Hepatocyte (in vitro differentiated cells): ENCODE data around the gene GAB1. TPM values are rescaled to one million over a fixed set of nuclear protein-coding genes. Genes with fewer than 3 reads are reported as not detected.

ENCODE experiments used
- DNase-seq: peaks from one replicate; pipeline ENCODE4 v3.0.0-alpha.2; 2016; ENCODE audit warnings: low spot score
- H2AFZ ChIP-seq: fragments of 200-600 bp; sonication (generic); 2 replicates; pipeline ENCODE4 v1.6.0; 2016; ENCODE audit warnings: antibody characterized with exemption, mild to moderate bottlenecking
- H3K27ac ChIP-seq: fragments of 200-600 bp; sonication (generic); 2 replicates; pipeline ENCODE4 v1.5.1; 2016; ENCODE audit warnings: mild to moderate bottlenecking
- H3K27me3 ChIP-seq: fragments of 200-600 bp; sonication (generic); 2 replicates; pipeline ENCODE4 v1.6.1; 2016
- H3K36me3 ChIP-seq: fragments of 200-600 bp; sonication (generic); replicated peaks from 2 replicates; pipeline ENCODE4 v1.5.1; 2016; ENCODE audit warnings: low read depth; ENCODE audit not compliant: insufficient read depth
- H3K4me1 ChIP-seq: fragments of 200-600 bp; sonication (generic); 2 replicates; pipeline ENCODE4 v1.5.1; 2016; ENCODE audit warnings: mild to moderate bottlenecking, moderate library complexity; ENCODE audit not compliant: insufficient read depth
- H3K4me2 ChIP-seq: fragments of 200-600 bp; sonication (generic); 2 replicates; pipeline ENCODE4 v1.6.0; 2016
- H3K4me3 ChIP-seq: fragments of 200-600 bp; sonication (generic); 2 replicates; pipeline ENCODE4 v1.5.1; 2016; ENCODE audit warnings: mild to moderate bottlenecking
- H3K79me2 ChIP-seq: fragments of 200-600 bp; sonication (generic); 2 replicates; pipeline ENCODE4 v1.6.0; 2017; ENCODE audit warnings: mild to moderate bottlenecking
- H3K9me2 ChIP-seq: fragments of 200-600 bp; sonication (generic); replicated peaks from 2 replicates; pipeline ENCODE4 v1.6.0; 2017; ENCODE audit warnings: mild to moderate bottlenecking; ENCODE audit not compliant: insufficient read depth
- H3K9me3 ChIP-seq: fragments of 200-600 bp; sonication (generic); 2 replicates; pipeline ENCODE4 v1.5.1; 2016; ENCODE audit warnings: low read depth, mild to moderate bottlenecking
- H4K20me1 ChIP-seq: fragments of 200-600 bp; sonication (generic); 2 replicates; pipeline ENCODE4 v1.6.0; 2016; ENCODE audit warnings: mild to moderate bottlenecking; ENCODE audit not compliant: insufficient read depth, poor library complexity, severe bottlenecking
- EZH2 ChIP-seq: fragments of 200-600 bp; sonication (generic); IDR thresholded peaks from 2 replicates; pipeline ENCODE4 v1.6.1; 2016; ENCODE audit warnings: antibody characterized with exemption, mild to moderate bottlenecking, borderline replicate concordance
- EZH2phosphoT487 ChIP-seq: fragments of 200-600 bp; sonication (generic); IDR thresholded peaks from one replicate; pipeline ENCODE4 v1.6.1; 2018; ENCODE audit warnings: antibody characterized with exemption, mild to moderate bottlenecking, low read depth, moderate library complexity; ENCODE audit not compliant: unreplicated experiment, severe bottlenecking
- WGBS: methylation state at CpG from one replicate; pipeline ENCODE4 v1.1.6; 2016; ENCODE audit warnings: low lambda C conversion rate; ENCODE audit errors: missing lambda C conversion rate; 5-methylcytosine and 5-hydroxymethylcytosine counted together
- polyA plus RNA-seq: library from polyadenylated mRNA; unstranded; fragments of >200 nt; fragmentation: Nextera tagmentation; extraction: Ambion mirVana; gene quantifications from 2 replicates; pipeline ENCODE4 v1.2.1, GENCODE V29; 2016
- total RNA-seq: library from RNA; depleted of rRNA; stranded (reverse); fragments of >200 nt; gene quantifications from 2 replicates; pipeline ENCODE4 v1.2.3, GENCODE V29; 2014
- TF ChIP-seq, protein P1 (sequence below): fragments of 200-600 bp; sonication (generic); IDR thresholded peaks from 2 replicates; pipeline ENCODE4 v1.5.1; 2016; ENCODE audit warnings: antibody characterized with exemption, mild to moderate bottlenecking; ENCODE audit not compliant: poor library complexity

GAB1 gene
- total and polyA plus RNA-seq, 2 experiments from 2014 or later, result 10.9 to 30.7 TPM

DNA sequence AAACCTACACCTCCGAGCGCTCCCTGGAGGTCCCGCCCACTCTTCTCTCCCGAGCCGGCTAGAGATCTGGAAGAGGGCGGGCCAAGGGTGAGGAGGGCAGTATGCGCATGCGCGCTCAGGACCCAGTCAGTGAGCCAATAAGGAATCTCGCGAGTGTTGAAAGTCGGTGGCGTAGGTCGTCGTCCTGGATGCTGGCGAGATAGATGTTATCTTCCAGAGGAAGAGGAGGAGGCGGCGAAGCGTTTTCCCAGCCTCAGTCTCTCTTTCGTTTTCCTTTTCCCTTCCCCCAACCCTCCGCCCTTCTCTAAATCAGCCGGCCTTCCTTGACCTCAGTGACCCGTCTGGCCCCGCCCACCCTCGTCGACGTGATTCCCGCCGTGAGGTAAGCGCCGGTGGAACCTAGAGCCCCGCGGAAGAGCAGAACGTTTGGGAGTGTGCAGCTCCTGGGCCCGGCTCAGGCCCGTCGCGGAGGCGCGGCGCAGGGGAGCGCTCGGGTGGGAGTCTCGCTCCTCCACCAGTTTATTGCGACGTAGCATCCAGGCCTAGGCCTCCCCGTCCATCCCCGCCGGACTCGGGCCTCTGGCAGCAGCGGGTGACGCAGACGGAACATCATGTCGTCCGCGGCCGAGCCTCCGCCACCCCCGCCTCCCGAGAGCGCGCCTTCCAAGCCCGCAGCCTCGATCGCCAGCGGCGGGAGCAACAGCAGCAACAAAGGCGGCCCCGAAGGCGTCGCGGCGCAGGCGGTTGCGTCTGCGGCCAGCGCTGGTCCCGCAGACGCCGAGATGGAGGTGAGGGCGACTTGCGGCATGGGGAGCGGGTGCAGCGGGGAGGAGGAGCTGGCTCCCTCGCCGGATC lies 176.9 kb downstream of the GAB1 start, which contains the start of gene SMARCA5:
SMARCA5 (plus strand) TSS at position 389 of the 855 bp plus-strand sequence; CDS start at position 612, 223 bp downstream.
- Histone ChIP-seq H3K79me2 (peaks cover 46% of the 10 kb centered on the region), H3K4me1 (peaks cover 18% of the 10 kb centered on the region), H3K9me2 (no peaks in the 10 kb centered on the region), H3K4me3 (peak within 1 kb of the TSS; percentile 97), H3K27me3 (no peaks in the 10 kb centered on the region), H3K27ac (peak within 1 kb of the TSS; percentile 96), H3K9me3 (no peaks in the 10 kb centered on the region), H3K36me3 (no peaks in the 10 kb centered on the region), H4K20me1 (peaks cover 37% of the 10 kb centered on the region), H2AFZ (peak within 1 kb of the TSS; percentile 52), H3K4me2 (peak within 1 kb of the TSS; percentile 84)
- peak; percentile 99 for DNase-seq
- WGBS, result under 1% methylated on average over 80 of the region's 86 CpGs
- TF ChIP-seq, protein P1, sequence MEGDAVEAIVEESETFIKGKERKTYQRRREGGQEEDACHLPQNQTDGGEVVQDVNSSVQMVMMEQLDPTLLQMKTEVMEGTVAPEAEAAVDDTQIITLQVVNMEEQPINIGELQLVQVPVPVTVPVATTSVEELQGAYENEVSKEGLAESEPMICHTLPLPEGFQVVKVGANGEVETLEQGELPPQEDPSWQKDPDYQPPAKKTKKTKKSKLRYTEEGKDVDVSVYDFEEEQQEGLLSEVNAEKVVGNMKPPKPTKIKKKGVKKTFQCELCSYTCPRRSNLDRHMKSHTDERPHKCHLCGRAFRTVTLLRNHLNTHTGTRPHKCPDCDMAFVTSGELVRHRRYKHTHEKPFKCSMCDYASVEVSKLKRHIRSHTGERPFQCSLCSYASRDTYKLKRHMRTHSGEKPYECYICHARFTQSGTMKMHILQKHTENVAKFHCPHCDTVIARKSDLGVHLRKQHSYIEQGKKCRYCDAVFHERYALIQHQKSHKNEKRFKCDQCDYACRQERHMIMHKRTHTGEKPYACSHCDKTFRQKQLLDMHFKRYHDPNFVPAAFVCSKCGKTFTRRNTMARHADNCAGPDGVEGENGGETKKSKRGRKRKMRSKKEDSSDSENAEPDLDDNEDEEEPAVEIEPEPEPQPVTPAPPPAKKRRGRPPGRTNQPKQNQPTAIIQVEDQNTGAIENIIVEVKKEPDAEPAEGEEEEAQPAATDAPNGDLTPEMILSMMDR, result no peak

DNA sequence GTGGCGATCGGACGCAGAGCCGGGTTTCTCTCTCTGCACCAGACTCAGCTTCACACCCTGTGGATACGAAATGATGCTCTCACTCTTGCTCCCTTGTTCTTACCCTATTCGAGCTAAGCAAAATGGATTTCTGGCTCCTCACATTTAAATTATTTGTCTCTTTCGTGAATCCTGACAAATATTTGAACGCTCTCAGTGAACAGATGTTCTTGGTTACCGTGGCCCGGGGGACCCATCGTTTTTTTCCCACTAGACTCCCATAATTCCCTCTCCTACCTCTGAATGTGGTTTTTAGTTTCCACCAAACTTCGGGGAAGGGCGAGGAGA lies 177.5 kb downstream of the GAB1 start:
- Histone ChIP-seq H2AFZ (peak overlapping the region; percentile 3), H3K4me3 (peak overlapping the region; percentile 97), H3K27ac (peak overlapping the region; percentile 96), H3K79me2 (peaks cover 52% of the 10 kb centered on the region), H3K9me2 (no peaks in the 10 kb centered on the region), H3K4me1 (peaks cover 18% of the 10 kb centered on the region), H3K36me3 (no peaks in the 10 kb centered on the region), H4K20me1 (peaks cover 39% of the 10 kb centered on the region), H3K9me3 (no peaks in the 10 kb centered on the region), H3K4me2 (peak overlapping the region; percentile 84), H3K27me3 (no peaks in the 10 kb centered on the region)
- 0% methylated on average over 13 of the region's 13 CpGs for WGBS
- no peak for DNase-seq
- TF ChIP-seq, protein P1, result no peak
- TF ChIP-seq EZH2phosphoT487 (no peak), EZH2 (no peak)

DNA sequence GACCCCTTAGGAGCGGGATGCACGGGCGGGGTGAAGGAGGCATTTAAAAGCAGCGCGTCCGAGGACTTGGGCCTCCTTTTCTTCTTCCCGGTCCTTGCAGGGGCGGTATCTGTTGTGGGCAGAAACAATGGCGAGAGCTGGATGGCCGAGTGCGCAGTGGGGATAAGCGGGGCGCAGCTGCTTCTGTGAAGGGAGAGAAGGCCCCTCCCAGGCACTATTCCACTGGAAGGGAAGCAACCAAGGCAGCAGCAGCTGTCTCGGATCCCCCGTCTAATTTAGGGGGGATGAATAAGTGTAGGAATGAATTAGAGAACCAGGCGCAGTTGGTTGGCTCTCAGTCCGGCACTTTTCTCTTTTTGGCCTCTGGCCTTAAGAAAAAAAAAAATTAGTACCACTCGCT lies 177.8 kb downstream of the GAB1 start:
- peak overlapping the region; percentile 96 for H3K27ac ChIP-seq
- no peaks in the 10 kb centered on the region for H3K9me2 ChIP-seq
- H3K27me3 ChIP-seq, result no peaks in the 10 kb centered on the region
- under 1% methylated on average over 18 of the region's 18 CpGs for WGBS
- DNase-seq, result peak; percentile 61
- H3K4me1 ChIP-seq, result peaks cover 18% of the 10 kb centered on the region
- peak overlapping the region; percentile 3 for H2AFZ ChIP-seq
- H3K36me3 ChIP-seq, result no peaks in the 10 kb centered on the region
- H4K20me1 ChIP-seq, result peaks cover 39% of the 10 kb centered on the region
- H3K79me2 ChIP-seq, result peaks cover 56% of the 10 kb centered on the region
- H3K9me3 ChIP-seq, result no peaks in the 10 kb centered on the region
- H3K4me2 ChIP-seq, result peak overlapping the region; percentile 84
- no peak for TF ChIP-seq EZH2
- no peak for TF ChIP-seq EZH2phosphoT487
- TF ChIP-seq, protein P1, result no peak
- peak overlapping the region; percentile 97 for H3K4me3 ChIP-seq
